Spleen (tissue), 11 donors: ENCODE data around the gene TSC22D2. TPM values are rescaled to one million over a fixed set of nuclear protein-coding genes. Genes with fewer than 3 reads are reported as not detected.

ENCODE experiments used
- DNase-seq: peaks from one replicate; pipeline ENCODE4 v3.0.0-alpha.2; 2020
- H3K27ac ChIP-seq, 8 donors: fragments of 200-600 bp; sonication (generic) in 7 of 8; 1 replicate in 4 of 8; 2 replicates in 4 of 8; pipeline versions ENCODE4 v1.5.0 to v1.8.0; 2016 to 2021; ENCODE audit warnings: inconsistent platforms in 4 of 8, mild to moderate bottlenecking in 4 of 8, moderate library complexity in 1 of 8
- H3K27me3 ChIP-seq, 7 donors: fragments of 200-600 bp; sonication (generic) in 6 of 7; replicated peaks in 1 of 7; 1 replicate in 4 of 7; 2 replicates in 3 of 7; pipeline versions ENCODE4 v1.5.0 to v1.8.0; 2016 to 2021; ENCODE audit warnings: inconsistent platforms in 3 of 7, mild to moderate bottlenecking in 1 of 7
- H3K36me3 ChIP-seq, 6 donors: fragments of 200-600 bp; sonication (generic) in 5 of 6; 1 replicate in 4 of 6; 2 replicates in 2 of 6; pipeline versions ENCODE4 v1.5.0 to v1.8.0; 2016 to 2021; ENCODE audit warnings: inconsistent platforms in 2 of 6
- H3K4me1 ChIP-seq, 6 donors: fragments of 200-600 bp; sonication (generic) in 5 of 6; 1 replicate in 3 of 6; 2 replicates in 3 of 6; pipeline versions ENCODE4 v1.5.0 to v1.8.0; 2016 to 2021; ENCODE audit warnings: inconsistent platforms in 3 of 6
- H3K4me3 ChIP-seq, 8 donors: fragments of 200-600 bp; sonication (generic) in 7 of 8; 1 replicate in 4 of 8; 2 replicates in 4 of 8; pipeline versions ENCODE4 v1.5.0 to v1.8.0; 2016 to 2021; ENCODE audit warnings: inconsistent platforms in 4 of 8, mild to moderate bottlenecking in 4 of 8, moderate library complexity in 2 of 8
- H3K9me3 ChIP-seq, 8 donors: fragments of 200-600 bp; sonication (generic) in 7 of 8; 1 replicate in 4 of 8; 2 replicates in 4 of 8; pipeline versions ENCODE4 v1.5.0 to v1.8.0; 2016 to 2021; ENCODE audit warnings: inconsistent platforms in 4 of 8
- POLR2A ChIP-seq, 3 donors: fragments of 450-650 bp; IDR thresholded peaks; one replicate each; pipeline ENCODE4 v1.5.1; 2017; ENCODE audit warnings: antibody characterized with exemption in 3 of 3, mild to moderate bottlenecking in 1 of 3
- POLR2AphosphoS5 ChIP-seq, 3 donors: sonication (generic); formaldehyde crosslinking; IDR thresholded peaks; one replicate each; pipeline ENCODE4 v1.5.1; 2017; ENCODE audit warnings: antibody characterized with exemption in 3 of 3
- WGBS, 5 donors: extraction: QIAGEN DNeasy Blood & Tissue Kit in 3 of 5; methylation state at CpG; one replicate each; pipeline versions ENCODE4 v1.1.5 to v1.1.7; 2013 to 2018; 5-methylcytosine and 5-hydroxymethylcytosine counted together
- intact Hi-C: fragments of 100-400 bp; cut with DNase I; formaldehyde crosslinking; loops from one replicate; pipeline ENCODE4 v1.15.0; 2023; ENCODE audit warnings: low total_unique reads
- polyA plus RNA-seq, 3 donors: library from polyadenylated mRNA; stranded (reverse); fragments of 200-250 nt; gene quantifications; one replicate each; pipeline ENCODE4 v1.2.1, GENCODE V29; 2013
- total RNA-seq, 7 donors: library from RNA; depleted of rRNA in 3 of 7; stranded (reverse); fragments of >200 nt in 3 of 7; fragmentation: NEBNext Ultra II Directional in 4 of 7; extraction: Animal tissue kit (Norgen Biotek cat#: 25700) in 4 of 7; gene quantifications; one replicate each; pipeline versions ENCODE4 v1.1.0 to v1.2.1, GENCODE V29; 2016 to 2021
- TF ChIP-seq, protein P1 (sequence below), 11 experiments: fragments of 200-600 bp in 7 of 11; fragments of 450-650 bp in 4 of 11; sonication (generic) in 4 of 11; IDR thresholded peaks in 8 of 11; conservative IDR thresholded peaks in 3 of 11; 1 replicate in 7 of 11; 2 replicates in 4 of 11; pipeline versions ENCODE4 v1.4.0 to v1.8.0; 2016 to 2021; ENCODE audit warnings: antibody characterized with exemption in 11 of 11, inconsistent platforms in 4 of 11, mild to moderate bottlenecking in 1 of 11
- donor health status: healthy with polysubstance abuse.
- donor health status: DM: no; HTN: no; CAD: no; lungs with moderate emphysema.
- donor health status: DM: no; HTN: no; CAD: no.
- donor health status: Bipolar disorder and iron deficiency.
- donor health status: healthy.
- donor health status: DM: no; HTN: no; CAD: no.
- donor health status: DM: yes; HTN: yes; CAD: no.

The TSC22D2 gene
- total and polyA plus RNA-seq, 10 donors = 8.4 to 34.8 (median 26.2) TPM

DNA sequence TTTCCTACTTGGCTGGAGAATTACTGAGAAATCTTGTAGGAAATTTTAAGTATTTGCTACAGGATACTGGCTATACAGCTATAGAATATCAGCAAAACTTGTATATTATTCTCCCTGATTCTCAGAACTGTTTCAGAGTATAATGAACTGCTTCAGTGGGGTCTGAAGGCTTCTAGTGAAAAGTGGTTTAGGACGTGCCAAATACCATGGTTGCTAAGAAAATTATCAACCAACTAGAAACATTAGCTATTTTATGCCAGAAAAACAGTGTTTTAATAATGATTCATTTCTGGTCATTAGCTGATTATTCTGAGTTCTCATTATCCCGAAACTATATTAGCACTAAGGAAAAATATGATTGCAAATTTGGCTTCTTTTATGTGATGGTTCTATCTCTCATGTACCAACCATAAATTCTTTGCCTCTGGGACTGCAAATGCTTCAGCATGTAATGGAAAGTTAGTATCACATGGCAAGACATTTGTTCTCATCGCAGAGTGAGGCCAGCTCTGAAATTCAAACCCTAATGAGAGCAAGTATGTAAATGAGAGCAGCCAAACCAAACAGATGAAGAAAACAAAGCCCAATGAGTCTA, 11.0 kb upstream of the TSC22D2 start:
- intact Hi-C loops = no loop called here
- WGBS, 5 donors = 90 to 98% (median 92%) methylated on average over 3 of the region's 3 CpGs
- Histone ChIP-seq H3K9me3 (no peaks in the 10 kb centered on the region), H3K27me3 (no peaks in the 10 kb centered on the region), H3K27ac (no peak overlapping the region), H3K4me1 (no peaks in the 10 kb centered on the region), H3K4me3 (no peak overlapping the region), H3K36me3 (no peaks in the 10 kb centered on the region)
- DNase-seq = no peak
- TF ChIP-seq, protein P1, sequence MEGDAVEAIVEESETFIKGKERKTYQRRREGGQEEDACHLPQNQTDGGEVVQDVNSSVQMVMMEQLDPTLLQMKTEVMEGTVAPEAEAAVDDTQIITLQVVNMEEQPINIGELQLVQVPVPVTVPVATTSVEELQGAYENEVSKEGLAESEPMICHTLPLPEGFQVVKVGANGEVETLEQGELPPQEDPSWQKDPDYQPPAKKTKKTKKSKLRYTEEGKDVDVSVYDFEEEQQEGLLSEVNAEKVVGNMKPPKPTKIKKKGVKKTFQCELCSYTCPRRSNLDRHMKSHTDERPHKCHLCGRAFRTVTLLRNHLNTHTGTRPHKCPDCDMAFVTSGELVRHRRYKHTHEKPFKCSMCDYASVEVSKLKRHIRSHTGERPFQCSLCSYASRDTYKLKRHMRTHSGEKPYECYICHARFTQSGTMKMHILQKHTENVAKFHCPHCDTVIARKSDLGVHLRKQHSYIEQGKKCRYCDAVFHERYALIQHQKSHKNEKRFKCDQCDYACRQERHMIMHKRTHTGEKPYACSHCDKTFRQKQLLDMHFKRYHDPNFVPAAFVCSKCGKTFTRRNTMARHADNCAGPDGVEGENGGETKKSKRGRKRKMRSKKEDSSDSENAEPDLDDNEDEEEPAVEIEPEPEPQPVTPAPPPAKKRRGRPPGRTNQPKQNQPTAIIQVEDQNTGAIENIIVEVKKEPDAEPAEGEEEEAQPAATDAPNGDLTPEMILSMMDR (IDR thresholded peaks at IDR 0.05 in 8 of 11, conservative IDR thresholded peaks at IDR 0.05 in 3 of 11) = no peak
- TF ChIP-seq POLR2A (IDR thresholded peaks at IDR 0.05) (no peak), POLR2AphosphoS5 (IDR thresholded peaks at IDR 0.05) (no peak)

DNA sequence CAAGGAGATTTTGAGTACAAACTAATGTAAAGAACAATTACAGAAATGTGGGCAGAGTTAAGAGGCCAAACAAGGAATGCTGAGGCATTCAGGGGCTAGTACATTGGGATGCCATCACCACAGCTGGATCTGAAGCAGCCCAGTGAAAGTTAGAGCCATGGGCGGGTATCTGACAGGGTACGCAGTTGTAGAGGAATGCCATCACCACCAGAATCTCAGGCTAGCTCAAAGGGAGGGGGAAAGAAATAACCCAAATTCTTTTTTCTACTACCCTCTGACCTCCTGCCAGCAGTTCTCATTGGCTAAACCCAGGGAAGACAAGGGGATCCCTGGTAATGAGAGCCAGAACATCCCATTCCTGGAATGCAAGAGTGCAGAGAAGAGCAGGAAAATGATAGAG, 9.0 kb upstream of the TSC22D2 start:
- Histone ChIP-seq H3K9me3 (no peaks in the 10 kb centered on the region), H3K36me3 (no peaks in the 10 kb centered on the region), H3K27me3 (no peaks in the 10 kb centered on the region), H3K4me3 (no peak overlapping the region), H3K4me1 (no peaks in the 10 kb centered on the region), H3K27ac (no peak overlapping the region)
- 92 to 98% (median 94%) methylated on average over 2 of the region's 2 CpGs for WGBS, 5 donors
- no peak for DNase-seq
- intact Hi-C loops = no loop called here
- TF ChIP-seq, protein P1 (IDR thresholded peaks at IDR 0.05 in 8 of 11, conservative IDR thresholded peaks at IDR 0.05 in 3 of 11) = no peak
- TF ChIP-seq POLR2A (IDR thresholded peaks at IDR 0.05) (no peak), POLR2AphosphoS5 (IDR thresholded peaks at IDR 0.05) (no peak)

DNA sequence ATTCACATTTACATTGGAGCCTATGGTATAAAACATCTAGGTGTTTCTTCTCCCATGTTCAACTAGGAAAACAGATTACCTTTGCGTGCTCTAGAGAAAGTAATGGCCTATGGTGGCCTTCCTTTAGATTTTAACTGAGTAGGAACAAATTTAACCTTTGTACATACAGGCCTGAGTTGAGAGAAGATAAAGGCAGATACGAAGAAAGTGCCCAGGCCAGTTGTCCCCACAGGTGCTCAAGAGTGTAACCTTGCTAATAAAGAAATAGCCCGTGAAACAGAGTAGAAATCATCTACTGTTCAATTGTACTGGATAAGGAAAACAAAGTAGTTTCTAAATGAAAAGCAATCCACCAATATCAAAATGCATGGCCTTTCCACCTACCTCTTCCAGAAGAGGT, 6.8 kb upstream of the TSC22D2 start:
- WGBS, 5 donors = 86 to 98% (median 94%) methylated on average over 3 of the region's 3 CpGs
- H3K36me3 ChIP-seq = no peaks in the 10 kb centered on the region
- no peak overlapping the region for H3K27ac ChIP-seq
- DNase-seq = no peak
- no peak overlapping the region for H3K4me3 ChIP-seq
- TF ChIP-seq POLR2AphosphoS5 (IDR thresholded peaks at IDR 0.05) (no peak), POLR2A (IDR thresholded peaks at IDR 0.05) (no peak)
- TF ChIP-seq, protein P1 (IDR thresholded peaks at IDR 0.05 in 8 of 11, conservative IDR thresholded peaks at IDR 0.05 in 3 of 11) = no peak
- no peaks in the 10 kb centered on the region for H3K9me3 ChIP-seq
- intact Hi-C loops = no loop called here
- peaks cover 0 to 3% (median 0%) of the 10 kb centered on the region in 6 donors for H3K4me1 ChIP-seq
- H3K27me3 ChIP-seq = no peaks in the 10 kb centered on the region

DNA sequence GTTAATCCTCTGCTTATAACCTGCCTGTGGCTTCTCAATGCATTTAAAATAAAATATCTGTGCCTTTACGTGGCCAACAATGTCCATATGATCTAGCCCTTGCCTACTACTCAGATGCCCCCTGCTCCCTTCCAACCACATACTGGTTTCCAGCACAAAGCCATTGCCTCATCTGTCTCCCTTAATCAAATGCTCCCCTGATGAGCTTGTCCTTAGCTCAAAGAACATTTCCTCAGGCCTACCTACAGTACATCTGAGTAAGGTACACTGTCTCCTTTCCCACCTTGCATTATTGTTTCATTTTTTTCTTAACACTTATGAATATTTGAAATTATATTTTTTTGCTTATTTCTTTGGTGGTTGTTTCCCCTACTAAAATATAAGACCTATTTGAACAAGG, 5.9 kb upstream of the TSC22D2 start:
- TF ChIP-seq, protein P1 (IDR thresholded peaks at IDR 0.05 in 8 of 11, conservative IDR thresholded peaks at IDR 0.05 in 3 of 11) = no peak
- TF ChIP-seq POLR2A (IDR thresholded peaks at IDR 0.05) (no peak), POLR2AphosphoS5 (IDR thresholded peaks at IDR 0.05) (no peak)
- no peak for DNase-seq
- peaks cover 0 to 12% (median 8%) of the 10 kb centered on the region in 6 donors for H3K4me1 ChIP-seq
- H3K27ac ChIP-seq = no peak overlapping the region
- no peak overlapping the region for H3K4me3 ChIP-seq
- 87 to 100% (median 93%) methylated on average over 1 of the region's 1 CpG for WGBS, 5 donors
- H3K9me3 ChIP-seq = no peaks in the 10 kb centered on the region
- H3K27me3 ChIP-seq = no peaks in the 10 kb centered on the region
- H3K36me3 ChIP-seq = no peaks in the 10 kb centered on the region
- intact Hi-C loops = no loop called here
